ENCODE measurements around the gene RAB28. TPM values are rescaled to one million over a fixed set of nuclear protein-coding genes. Genes with fewer than 3 reads are reported as not detected.

RAB28 gene
- total and polyA plus RNA-seq, 9 of the 15 experiments (the other 6 are each of a cell fraction or from before 2014, with no cell fraction given) = 6.7 to 40.4 (median 23.0) TPM

GRCh38 chr4:13484122-13484748 is at the start of gene RAB28 (continued):
- TF ChIP-seq EHMT2 (IDR thresholded peaks at IDR 0.05) (no peak), RAD21 (CRISPR knock-in tag; conservative IDR thresholded peaks at IDR 0.05 in 1 of 2, IDR thresholded peaks at IDR 0.05 in 1 of 2) (no peak), ZFP1 (CRISPR knock-in tag; IDR thresholded peaks at IDR 0.05) (no peak), HCFC1 (IDR thresholded peaks at IDR 0.05; ENCODE audit: low read depth, low read length) (no peak; the same call in 1 of the 2 replicates), ZNF717 (CRISPR knock-in tag; IDR thresholded peaks at IDR 0.05) (no peak), CREB5 (CRISPR knock-in tag; IDR thresholded peaks at IDR 0.05) (no peak), TEAD1 (CRISPR knock-in tag; IDR thresholded peaks at IDR 0.05) (peak; percentile 52 to 96; a peak in 3 of 4 replicates)

- Histone ChIP-seq H2AFZ (ENCODE audit: low read depth, low read length) (peak overlapping the region; percentile 91), H3K9me3 (replicated peaks; ENCODE audit: control insufficient read depth, insufficient read depth, low read depth, low read length) (no peaks in the 10 kb centered on the region), H3K4me2 (ENCODE audit: insufficient read depth, low read length) (peak overlapping the region; percentile 69), H3K4me3 (no peak overlapping the region), H3K9me1 (ENCODE audit: control insufficient read depth, insufficient read depth, low read length) (no peaks in the 10 kb centered on the region), H3K27me3 (ENCODE audit: control insufficient read depth in 2 of 2, insufficient read depth in 2 of 2, low read length in 2 of 2) (peaks cover 19 to 52% of the 10 kb centered on the region in 2 experiments), H4K20me1 (replicated peaks; ENCODE audit: control insufficient read depth, insufficient read depth, low read length) (no peaks in the 10 kb centered on the region; the same call in 1 of the 2 replicates), H3K9ac (ENCODE audit: insufficient read depth in 1 of 2, low read depth in 2 of 2, low read length in 2 of 2) (peak overlapping the region in 1 of 2 experiments; percentile 52; a peak in 1 of 4 replicates), H3K4me1 (replicated peaks in 1 of 2; ENCODE audit: control insufficient read depth in 2 of 2, insufficient read depth in 2 of 2, low read length in 2 of 2) (peaks cover 10 to 23% of the 10 kb centered on the region in 2 experiments; a peak in 3 of 5 replicates), H3K79me2 (ENCODE audit: control insufficient read depth, insufficient read depth, low read length) (no peaks in the 10 kb centered on the region), H3K27ac (ENCODE audit: extremely low read depth, low read depth, low read length) (peak overlapping the region; percentile 53; the same call in 2 of the 3 replicates), H3K36me3 (ENCODE audit: control insufficient read depth, insufficient read depth, low read length) (no peaks in the 10 kb centered on the region)
- BruUV-seq (replicated peaks) = no TSS peak
- WGBS (ENCODE audit: insufficient coverage, low coverage, missing lambda C conversion rate) = 41% methylated on average over 8 of the region's 8 CpGs
- no peak for ATAC-seq
- DNase-seq (ENCODE audit: extremely low read depth in 1 of 4, low spot score in 3 of 4) = no peak
- no peak for FAIRE-seq
- POLR2A ChIA-PET = no interaction called here
- CTCF ChIA-PET (ENCODE audit: low intra/inter-chr PET ratio) = no interaction called here
- in situ Hi-C loops (cut with MboI) (no loop called here), intact Hi-C loops (cut with micrococcal nuclease) (no loop called here)
- TF ChIP-seq GTF3C2 (IDR thresholded peaks at IDR 0.05; ENCODE audit: borderline replicate concordance, extremely low read depth, insufficient read length) = no peak
- TF ChIP-seq EP400 (IDR thresholded peaks at IDR 0.05) = no peak
- TF ChIP-seq VEZF1 (CRISPR knock-in tag; IDR thresholded peaks at IDR 0.05) = 0 out of 2 replicates have a peak, but pooled peaks have one; percentile 7
- TF ChIP-seq ZNF668 (CRISPR knock-in tag; IDR thresholded peaks at IDR 0.05) = no peak
- no peak for TF ChIP-seq XRCC3 (IDR thresholded peaks at IDR 0.05)
Measured at GRCh38 chr4:13531625-13531998, 47.5 kb upstream of the RAB28 start.
